ENCODE measurements around the gene SYMPK.

SYMPK gene

DNA sequence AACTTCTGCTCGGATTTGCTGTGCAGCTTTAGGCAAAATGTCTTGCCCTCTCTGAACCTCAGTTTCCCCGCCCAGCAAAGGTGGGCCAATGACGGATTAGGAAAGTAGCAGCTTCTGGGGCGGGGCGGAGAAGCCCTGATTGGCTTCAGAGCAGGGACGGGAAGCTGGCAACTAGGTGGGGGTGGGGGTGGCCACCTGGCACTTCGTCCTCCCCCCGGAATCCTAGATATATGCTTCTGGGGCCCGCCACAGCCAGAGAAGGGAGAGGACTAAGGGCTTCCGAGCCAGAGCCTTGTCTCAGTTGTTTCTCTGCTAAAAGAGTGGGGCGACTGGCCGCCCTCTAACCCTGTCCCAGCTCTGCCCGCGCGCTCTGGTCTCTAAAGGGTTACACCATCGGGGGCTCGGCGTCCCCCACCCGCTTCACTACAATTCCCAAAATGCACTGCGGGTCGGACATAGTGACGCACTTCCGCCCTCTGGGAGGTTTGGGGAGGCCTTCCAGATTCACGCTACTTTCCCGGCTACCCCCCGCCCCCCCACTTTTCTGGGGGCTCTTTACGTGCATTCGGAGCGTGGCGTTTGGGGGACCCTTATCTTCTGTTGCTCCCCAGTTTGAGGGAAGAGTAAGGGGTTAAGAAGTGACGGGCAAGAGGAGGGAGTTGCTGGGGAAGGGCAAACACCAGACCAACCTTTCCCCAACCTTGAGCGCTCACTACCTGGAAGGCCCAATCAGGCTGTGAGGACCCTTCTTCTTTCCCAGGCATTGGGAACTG, 23.7 kb upstream of the SYMPK start:
- in situ Hi-C loops (cut with MboI; ENCODE audit: low sequenced_read_pairs), result no loop called here

DNA sequence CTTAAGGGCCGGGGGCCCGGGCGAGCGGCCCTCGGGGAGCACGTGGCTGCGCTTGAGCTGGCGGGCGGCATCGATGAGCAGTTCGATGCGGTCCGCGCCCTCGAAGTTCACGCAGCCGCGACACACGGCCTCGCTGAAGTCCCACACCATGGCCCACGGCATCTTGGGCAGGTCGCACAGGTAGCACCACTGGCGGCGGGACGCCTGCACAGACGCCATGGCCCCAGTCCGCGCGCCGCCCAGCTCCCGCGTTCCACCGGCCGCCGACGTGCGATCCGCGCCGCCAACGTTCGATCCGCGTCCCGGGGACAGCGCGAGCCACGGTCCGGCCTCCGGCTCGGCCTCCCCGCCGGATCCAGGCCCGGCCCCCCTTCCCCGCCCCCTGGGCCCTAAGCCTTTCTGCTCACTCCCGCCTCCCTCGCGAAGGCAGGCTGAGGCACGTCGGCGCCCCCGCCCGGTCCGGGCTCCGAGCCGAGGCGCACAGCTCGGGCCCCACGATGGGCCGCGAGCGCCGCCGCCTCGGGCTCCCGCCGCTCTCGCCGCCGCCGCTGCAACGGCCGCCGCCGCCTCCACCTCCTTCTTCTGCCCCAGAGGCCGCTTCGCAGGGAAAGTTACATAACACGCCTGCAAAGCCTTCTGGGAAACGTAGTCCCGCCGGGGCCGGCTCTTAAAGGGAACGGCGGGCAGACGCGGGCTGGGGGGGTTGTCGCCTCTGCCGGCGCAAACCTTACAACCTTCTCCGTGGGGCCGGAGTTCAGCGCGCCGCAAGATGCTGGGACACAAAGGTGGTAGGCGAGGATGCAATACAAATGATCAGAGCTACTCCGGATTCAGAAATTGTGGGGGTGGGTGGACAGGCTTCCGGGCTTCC, 22.8 kb upstream of the SYMPK start, which contains the start of gene IRF2BP1:
Gene IRF2BP1 (minus strand): TSS at position 586 of the 871 bp plus-strand sequence. CDS start 367 bp downstream, at position 219.
- in situ Hi-C loops (cut with MboI; ENCODE audit: low sequenced_read_pairs), result no loop called here

DNA sequence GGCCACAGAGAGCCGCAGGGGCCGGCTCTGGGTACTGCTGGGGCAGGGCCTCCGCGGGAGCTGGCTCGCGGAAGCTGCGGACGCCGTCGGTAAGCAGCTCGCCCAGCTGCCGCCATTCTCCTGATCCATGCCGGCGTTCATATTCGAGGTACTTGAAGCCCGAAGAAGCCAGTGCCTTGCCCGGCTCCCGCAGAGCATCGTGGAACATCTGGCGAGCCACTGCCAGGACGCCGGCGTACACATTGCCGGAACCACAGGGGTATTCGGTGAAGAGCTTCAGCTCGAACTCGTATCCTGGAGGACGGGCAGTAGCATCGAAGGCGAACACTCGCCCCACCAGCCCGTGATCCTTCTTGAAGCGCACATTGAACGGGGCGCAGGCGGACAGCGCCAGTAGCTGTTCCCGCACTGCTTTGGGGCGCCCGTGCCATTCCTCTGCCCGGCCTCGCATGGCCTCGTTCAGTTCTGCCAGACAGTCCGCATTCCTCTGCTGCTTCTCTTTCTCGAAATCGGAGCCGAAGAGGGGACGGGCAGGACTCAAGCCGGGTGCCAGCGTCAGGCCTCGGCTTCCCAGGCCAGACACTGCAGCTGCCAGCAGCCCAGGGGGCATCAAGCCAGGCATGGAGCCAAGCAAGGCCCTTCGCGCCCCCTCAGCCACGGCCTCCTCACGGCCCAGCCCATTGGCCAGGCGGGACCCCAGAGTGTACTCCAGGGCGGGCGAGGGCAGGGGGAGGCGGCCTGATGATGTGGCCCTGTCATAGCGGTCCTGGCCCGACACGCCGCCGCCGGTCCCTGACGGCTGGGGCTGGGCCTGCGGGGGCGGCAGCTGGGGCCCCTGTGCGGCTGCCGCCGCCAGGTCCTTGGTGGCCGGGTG, 22.0 kb upstream of the SYMPK start:
- in situ Hi-C loops (cut with MboI; ENCODE audit: low sequenced_read_pairs), result no loop called here

DNA sequence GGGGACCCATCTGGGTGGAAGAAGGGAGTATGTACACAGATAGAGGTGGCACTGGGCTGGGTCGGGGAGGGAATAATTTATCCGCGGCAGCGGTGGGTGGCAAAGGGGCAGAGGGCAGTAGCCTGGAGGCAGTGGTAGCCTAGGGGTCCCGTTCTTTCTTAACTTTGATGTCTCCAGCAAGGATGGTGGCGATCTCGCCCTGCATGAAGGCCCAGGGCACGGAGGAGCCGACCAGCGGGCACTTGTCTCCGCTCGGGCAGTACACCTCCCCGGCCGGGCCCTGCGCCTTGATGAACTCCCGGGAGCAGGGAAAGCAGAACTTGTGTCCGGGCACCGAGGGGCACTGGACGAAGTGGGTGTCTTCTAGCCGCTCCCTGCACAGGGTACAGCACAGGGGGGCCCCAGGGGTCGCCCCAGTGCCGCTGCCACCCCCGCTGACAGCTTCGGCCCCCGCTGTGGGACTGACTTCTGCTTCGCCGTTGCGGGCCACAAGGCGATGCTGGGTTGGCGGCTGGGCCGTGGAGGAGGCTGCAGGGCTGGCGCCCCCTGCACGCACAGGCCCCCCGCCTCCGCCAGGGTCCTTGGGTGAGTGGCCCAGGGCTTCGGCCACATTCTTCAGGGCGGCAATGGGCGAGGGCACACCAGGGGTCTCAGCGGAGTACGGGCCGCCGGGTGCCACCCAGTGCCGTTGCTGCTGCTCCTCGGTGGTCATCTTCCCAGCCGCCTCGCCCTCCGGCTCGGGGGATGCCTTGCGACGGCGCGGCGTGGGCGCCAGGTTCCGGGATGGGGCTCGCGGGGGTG, 21.1 kb upstream of the SYMPK start:
- in situ Hi-C loops (cut with MboI; ENCODE audit: low sequenced_read_pairs), result no loop called here

DNA sequence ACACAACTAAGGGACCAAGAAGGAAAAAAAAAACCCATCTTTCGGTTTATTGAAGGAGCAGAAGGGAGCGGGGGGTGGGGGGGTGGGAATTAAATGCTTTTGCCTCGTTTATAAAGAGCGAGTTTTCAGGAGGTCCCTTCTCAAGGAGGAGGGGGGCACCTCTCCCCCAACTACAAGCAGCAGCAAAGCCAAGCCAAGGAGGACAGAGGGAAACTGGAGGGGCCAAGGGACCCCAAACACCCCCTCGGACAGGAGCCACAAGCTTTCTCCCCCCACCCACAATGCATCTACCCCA, 20.6 kb upstream of the SYMPK start:
- in situ Hi-C loops (cut with MboI; ENCODE audit: low sequenced_read_pairs), result no loop called here

DNA sequence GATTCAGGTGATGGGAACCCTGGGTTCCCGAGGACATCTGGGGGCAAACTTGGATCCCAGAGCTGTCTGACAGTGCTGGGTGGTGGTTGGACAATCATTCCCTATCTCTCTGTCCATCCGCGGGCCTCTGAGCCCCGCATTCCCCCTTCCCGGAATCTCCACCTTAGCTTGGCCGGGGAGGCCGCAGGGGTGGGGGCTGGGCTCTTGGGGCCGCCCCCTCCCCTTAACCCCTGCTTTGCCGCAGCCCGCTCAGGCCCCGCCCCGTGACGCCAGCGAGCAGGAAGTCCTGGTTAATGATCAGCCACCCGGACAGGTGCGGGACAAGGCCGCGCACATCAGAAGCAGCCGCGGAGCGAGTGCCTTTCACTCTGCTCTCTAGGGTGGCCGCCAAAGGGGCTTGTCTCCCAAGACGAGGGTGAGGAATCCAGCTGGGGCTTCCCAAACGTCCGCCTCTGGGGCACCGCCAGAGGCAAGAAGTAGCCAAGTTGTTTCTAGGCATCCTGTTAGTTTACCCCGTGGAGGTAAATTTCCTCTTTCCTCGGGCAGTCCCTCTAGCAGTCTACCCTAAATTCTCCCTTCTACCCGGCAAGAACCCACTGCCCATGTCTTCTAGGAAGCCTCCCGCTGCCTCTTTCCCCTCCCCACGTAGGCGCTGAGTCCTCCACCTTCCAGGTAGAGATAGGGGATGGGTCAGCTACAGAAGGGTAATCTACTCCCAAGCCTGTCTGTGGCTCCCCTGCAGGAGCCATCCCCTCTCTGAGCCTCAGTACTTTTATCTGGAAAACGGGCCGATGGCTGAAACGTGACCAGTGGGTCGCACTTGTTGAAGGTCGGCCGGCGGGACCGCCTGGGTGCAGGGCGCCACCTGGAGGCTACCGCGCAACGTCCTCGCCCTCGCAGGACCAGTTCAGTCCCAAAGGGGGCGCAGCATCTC, 20.0 kb upstream of the SYMPK start:
- in situ Hi-C loops (cut with MboI; ENCODE audit: low sequenced_read_pairs), result no loop called here

DNA sequence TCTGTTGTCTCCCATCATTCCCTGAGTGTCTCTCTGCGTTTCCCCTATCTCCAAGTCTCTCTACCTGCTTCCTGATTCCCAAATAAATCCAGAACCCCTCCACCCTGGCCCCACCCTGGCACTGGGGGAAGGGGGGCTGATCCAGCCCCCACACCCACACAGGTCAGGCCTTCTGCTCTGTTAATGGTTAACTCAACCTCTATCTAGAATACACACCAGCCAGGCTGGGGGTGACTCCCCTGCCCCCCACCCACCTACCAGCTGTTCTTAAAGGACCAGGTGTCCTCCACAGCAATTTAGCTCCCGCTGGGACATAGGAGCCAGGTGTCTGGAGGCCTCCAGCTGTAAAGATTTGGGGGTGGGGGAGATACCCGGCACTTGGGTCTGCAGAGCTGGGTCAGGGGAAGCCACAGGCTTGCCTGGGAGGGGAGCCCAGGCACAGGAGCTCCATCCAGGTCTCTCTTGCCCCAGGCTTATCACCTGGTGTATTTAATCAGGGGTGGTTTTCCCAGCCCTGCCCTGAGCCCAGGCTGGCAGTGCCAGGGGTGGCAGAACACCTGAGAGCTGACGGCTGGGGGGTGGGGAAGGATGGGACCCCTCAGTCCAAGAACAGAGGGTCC, 19.1 kb upstream of the SYMPK start:
- in situ Hi-C loops (cut with MboI; ENCODE audit: low sequenced_read_pairs), result no loop called here

DNA sequence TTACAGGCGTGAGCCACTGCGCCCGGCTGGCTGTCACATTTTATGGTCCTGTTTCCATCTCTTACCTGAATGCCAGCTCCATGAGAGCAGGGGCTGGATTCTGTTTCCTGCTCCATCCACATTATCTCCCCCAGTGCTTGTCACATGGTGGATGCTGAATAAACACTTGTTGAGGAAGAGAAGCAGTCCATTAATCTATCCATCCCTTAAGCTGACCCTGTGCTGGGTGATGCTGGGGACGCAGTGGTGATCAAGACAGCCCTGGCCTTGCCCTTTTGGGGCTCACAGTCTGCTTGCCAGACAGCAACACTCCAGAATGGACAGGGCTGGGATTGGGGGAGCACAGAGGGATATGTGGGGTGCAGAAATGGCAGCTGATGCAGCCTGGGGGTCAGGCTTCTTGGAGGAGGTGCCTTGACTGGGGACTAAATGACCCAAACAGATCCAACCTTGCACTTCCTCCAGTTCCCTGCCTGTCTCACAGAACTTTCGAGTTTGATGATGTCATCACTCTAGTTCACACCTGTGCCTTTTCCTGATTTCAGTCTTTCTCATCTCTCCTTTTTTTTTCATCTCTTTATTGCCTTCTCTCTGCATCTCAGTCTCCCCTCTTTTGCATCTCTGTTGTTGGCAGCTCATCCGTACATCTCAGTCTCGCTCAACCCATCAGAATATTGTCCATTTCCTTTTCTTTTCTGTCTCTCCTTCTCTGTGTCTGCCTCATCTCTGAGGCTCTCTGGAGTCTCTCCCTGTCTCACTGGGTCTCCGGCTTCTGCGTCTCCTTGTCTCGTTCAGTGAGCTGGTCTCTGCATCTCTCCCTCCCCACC, 18.3 kb upstream of the SYMPK start:
- in situ Hi-C loops (cut with MboI; ENCODE audit: low sequenced_read_pairs), result no loop called here

DNA sequence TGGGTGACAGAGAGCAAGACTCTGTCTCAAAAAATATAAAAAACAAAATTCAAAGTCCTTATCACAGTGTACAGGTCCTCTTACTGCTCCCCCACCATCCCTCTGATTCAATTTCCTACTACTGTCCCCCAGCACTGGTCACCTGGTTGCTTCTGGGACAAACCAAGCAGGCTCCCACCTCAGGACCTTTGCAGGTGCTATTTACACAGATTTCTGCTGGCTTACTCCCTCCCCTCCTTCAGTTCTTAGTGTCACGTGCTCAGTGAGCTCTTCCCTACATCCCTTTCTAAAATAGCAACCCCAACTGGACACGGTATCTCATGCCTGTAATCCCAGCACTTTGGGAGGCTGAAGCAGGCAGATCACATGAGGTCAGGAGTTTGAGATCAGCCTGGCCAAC, 17.0 kb upstream of the SYMPK start:
- in situ Hi-C loops (cut with MboI; ENCODE audit: low sequenced_read_pairs), result no loop called here

DNA sequence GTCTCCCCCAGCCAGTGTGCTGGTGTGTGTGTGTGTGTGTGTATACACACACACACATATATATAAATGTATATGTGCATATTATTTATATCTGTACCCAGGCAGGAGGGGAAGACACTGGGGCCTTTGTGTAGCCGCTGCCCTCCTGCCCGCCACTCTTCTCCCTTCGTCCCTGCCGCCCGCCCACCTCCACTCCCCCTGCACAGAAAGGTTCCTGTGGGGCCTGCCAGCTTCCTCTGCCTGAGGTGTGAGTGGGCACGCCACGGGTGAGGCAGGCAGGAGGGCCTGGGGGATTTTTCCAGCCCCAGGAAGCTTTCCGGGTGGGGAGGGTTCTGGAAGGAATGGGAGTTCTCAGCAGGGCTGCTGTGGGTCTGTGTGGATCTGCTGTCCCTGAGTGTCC, 16.1 kb upstream of the SYMPK start:
- in situ Hi-C loops (cut with MboI; ENCODE audit: low sequenced_read_pairs), result no loop called here

DNA sequence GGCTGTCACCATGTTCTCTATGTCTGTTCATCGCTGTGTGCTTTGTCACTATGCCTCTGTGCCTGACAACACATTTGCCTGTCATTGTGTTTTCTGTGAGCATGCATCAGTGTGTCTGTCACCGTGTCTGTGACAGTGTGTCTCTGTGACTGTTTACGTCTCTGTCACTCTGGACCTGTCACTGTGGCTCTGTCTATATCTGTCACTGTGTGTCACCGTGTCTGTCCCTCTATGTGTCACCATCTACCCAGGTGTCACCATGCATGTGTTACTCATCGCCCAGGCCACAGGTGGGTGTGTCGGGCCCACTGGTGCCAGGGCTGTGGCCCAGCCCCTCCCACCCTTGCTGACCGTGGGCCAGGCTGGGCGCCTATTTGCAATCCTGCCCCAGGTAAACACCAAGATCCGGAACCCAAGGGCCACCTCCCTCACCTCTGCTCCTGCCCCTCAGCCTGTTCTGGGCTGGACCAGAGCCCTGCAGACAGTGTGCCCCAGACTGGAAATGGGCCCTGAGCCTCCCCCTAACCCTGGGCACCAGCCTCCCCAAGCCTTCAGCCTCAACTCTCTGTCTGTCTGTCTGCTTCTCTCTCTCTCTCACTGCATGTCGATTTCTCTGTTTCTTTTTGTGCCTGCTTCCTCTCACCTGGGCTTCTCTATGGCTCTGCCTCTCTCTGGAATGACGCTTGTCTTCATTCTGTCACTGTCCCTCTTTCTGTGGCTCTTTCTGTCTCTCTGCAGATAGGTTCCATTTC, 15.3 kb upstream of the SYMPK start:
- in situ Hi-C loops (cut with MboI; ENCODE audit: low sequenced_read_pairs), result no loop called here

DNA sequence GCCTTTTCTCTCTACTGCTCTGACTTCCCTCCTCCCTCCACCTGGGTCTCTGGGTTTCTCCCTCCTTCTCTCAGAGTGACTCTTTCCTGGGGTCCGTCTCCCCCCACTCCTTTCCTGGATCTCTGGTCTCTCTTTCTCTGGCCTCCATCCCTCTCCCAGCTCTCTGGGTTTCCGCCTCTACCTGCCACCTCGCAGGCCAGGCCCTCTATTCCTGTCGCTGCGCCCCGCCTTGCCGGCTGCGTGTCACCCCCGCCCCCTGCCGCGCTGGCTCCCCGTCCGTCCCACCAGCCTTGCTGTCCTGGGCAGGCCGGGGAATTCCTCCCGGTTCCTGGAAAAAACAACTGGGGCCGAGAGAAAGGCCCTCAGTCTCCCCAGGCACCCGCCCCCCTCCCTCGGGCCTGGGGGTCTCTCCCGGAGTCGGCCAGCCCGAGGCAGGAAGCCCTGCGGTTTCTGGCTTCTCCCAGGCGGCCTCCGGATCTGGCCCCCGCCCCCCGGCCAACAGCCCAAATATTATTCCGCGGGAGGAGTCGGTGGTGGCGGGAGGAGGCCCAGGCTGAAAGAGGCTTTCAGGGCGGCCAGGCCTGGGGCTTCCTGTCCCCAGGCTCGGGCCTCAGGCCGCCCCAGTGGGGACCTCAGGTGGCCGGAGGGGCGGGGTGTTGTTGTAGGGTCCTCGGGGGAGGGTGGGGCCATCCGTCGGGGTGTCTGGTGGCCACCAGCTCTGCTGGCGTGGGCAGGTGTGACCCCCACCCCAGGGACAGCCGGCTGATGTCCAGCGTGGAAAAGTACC, 13.7 kb upstream of the SYMPK start:
- in situ Hi-C loops (cut with MboI; ENCODE audit: low sequenced_read_pairs), result no loop called here

DNA sequence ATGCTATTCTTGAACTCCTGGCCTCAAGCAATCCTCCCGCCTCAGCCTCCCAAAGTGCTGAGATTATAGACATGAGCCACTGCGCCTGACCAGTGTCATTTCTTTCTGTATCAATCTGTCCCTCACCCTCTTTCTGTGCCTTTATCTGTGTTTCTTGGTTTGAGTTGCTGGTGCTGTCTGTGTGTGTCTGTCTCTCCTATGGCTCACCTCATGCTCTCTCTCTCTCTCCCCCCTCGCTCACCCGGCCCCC, 13.1 kb upstream of the SYMPK start:
- in situ Hi-C loops (cut with MboI; ENCODE audit: low sequenced_read_pairs), result no loop called here

DNA sequence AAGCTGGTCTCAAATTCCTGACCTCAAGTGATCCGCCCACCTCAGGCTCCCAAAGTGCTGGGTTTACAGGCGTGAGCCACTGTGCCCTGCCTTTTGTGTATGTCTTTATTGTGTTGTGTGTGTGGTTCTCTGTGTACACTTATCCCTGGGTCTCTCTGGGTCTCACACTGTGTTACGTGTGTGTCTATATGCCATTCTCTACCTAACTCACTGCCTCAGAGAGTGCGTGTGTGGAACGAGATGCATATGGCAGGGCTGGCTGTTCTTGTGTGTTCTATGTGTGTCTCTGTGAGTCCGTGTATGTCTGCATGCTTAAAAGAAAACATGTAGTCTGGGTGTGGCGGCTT, 11.6 kb upstream of the SYMPK start:
- in situ Hi-C loops (cut with MboI; ENCODE audit: low sequenced_read_pairs), result no loop called here

DNA sequence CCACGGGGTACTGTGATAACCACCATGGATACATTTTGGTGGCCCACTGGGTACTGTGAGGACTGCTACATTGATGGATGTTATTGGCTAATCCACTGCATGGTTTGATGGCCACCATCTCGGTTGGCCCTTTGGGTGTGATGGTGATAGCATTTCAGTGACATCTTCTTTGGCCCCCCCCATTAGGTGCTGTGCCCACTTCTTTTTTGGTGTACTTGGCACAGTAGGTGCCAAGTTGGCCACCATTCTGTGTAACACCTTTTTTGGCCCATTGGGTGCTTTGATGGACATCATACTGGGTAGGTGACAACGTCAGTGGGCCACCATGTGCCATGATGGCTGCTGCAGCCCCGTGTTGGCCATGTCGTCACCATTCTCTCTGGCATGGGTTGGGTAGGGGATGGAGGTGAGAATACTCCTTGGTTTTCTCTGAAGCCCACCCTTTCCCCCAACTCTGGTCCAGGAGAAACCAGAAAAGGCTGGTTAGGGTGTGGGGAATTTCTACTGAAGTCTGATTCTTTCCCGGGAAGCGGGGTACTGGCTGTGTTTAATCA, 10.3 kb upstream of the SYMPK start:
- in situ Hi-C loops (cut with MboI; ENCODE audit: low sequenced_read_pairs), result no loop called here

DNA sequence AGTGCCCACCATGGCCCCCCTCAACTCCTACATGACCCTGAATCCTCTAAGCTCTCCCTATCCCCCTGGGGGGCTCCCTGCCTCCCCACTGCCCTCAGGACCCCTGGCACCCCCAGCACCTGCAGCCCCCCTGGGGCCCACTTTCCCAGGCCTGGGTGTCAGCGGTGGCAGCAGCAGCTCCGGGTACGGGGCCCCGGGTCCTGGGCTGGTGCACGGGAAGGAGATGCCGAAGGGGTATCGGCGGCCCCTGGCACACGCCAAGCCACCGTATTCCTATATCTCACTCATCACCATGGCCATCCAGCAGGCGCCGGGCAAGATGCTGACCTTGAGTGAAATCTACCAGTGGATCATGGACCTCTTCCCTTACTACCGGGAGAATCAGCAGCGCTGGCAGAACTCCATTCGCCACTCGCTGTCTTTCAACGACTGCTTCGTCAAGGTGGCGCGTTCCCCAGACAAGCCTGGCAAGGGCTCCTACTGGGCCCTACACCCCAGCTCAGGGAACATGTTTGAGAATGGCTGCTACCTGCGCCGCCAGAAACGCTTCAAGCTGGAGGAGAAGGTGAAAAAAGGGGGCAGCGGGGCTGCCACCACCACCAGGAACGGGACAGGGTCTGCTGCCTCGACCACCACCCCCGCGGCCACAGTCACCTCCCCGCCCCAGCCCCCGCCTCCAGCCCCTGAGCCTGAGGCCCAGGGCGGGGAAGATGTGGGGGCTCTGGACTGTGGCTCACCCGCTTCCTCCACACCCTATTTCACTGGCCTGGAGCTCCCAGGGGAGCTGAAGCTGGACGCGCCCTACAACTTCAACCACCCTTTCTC, 9.4 kb upstream of the SYMPK start:
- in situ Hi-C loops (cut with MboI; ENCODE audit: low sequenced_read_pairs), result no loop called here
